ENCODE data around the gene DUSP12. TPM values are rescaled to one million over a fixed set of nuclear protein-coding genes. Genes with fewer than 3 reads are reported as not detected.
A peak's percentile ranks its signal among the peaks of the same experiment; 100 is the strongest.

DUSP12 gene, protein sequence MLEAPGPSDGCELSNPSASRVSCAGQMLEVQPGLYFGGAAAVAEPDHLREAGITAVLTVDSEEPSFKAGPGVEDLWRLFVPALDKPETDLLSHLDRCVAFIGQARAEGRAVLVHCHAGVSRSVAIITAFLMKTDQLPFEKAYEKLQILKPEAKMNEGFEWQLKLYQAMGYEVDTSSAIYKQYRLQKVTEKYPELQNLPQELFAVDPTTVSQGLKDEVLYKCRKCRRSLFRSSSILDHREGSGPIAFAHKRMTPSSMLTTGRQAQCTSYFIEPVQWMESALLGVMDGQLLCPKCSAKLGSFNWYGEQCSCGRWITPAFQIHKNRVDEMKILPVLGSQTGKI
- 26.8 and 28.3 TPM in 2 replicates for total RNA-seq
- 25.7 and 31.6 TPM in 2 replicates for polyA plus RNA-seq
- polyA plus RNA-seq (2011; cell fraction: cytosol; rRNA removed), result 35.8 and 36.6 TPM in 2 replicates
- polyA plus RNA-seq (2011; cell fraction: nucleus; rRNA removed), result 26.5 and 34.8 TPM in 2 replicates
- 20.4 and 29.2 TPM in 2 replicates for polyA plus RNA-seq (2012)
- polyA minus RNA-seq, result 13.9 and 17.8 TPM in 2 replicates
- 26.5 TPM for polyA minus RNA-seq (2011; cell fraction: cytosol; rRNA and poly(A)+ RNA removed)
- 18.2 and 20.1 TPM in 2 replicates for polyA minus RNA-seq (2011; cell fraction: nucleus; rRNA and poly(A)+ RNA removed)
- percentile 93 among the genes with signal in this experiment for Bru-seq, nascent RNA
- percentile 83 among the genes with signal in this experiment for BruChase-seq, experiment 1, labeled RNA remaining after a 6-hour chase
- percentile 95 among the genes with signal in this experiment for BruChase-seq, experiment 2, labeled RNA remaining after a 2-hour chase
- long read RNA-seq, transcript DUSP12-201 (6 exons, 1,270 nt), result major isoform, 60 of 84 reads
- long read RNA-seq, partial matches to known transcripts, result 2 of 84 reads
- long read RNA-seq, other reads (novel, unspliced or antisense), result 22 of 84 reads

GRCh38 chr1:161749509-161750407, at the start of gene DUSP12:
Gene DUSP12, plus strand, starts transcription at chr1:161749786. Its CDS starts 16 bp downstream, at chr1:161749802.
- H4K20me1 ChIP-seq (replicated peaks; ENCODE audit: control insufficient read depth, extremely low read depth, insufficient read depth, low read length), result no peaks in the 10 kb centered on the region
- peak within 1 kb of the TSS; percentile 77 for H3K27ac ChIP-seq (ENCODE audit: insufficient read depth, low read depth, low read length)
- H3K4me1 ChIP-seq (ENCODE audit: control insufficient read depth, extremely low read depth, insufficient read depth, low read length), result peaks cover 12% of the 10 kb centered on the region
- peaks cover 9 to 11% of the 10 kb centered on the region in 2 experiments for H3K36me3 ChIP-seq (ENCODE audit: control insufficient read depth in 2 of 2, extremely low read depth in 1 of 2, insufficient read depth in 2 of 2, low read length in 2 of 2)
- H3K4me3 ChIP-seq (replicated peaks in 1 of 3; ENCODE audit: insufficient read depth in 1 of 3, low read depth in 1 of 3, low read length in 3 of 3), result peak within 1 kb of the TSS; percentile 43 to 77 (median 70)
- intact Hi-C loops (cut with micrococcal nuclease), result loop anchor here (2.0 to 10.0 kb wide), 2 partner anchors 17 to 185 kb away; partner anchors contain the start of gene ATF6
- peaks cover 0 to 2% of the 10 kb centered on the region in 2 experiments for H3K27me3 ChIP-seq (ENCODE audit: control insufficient read depth in 2 of 2, insufficient read depth in 2 of 2, low read length in 2 of 2)
- POLR2A ChIA-PET, result interaction anchor here (1.2 kb wide), 1 partner anchor 12 kb away, joined by 3 read pairs; no protein-coding TSS in a partner anchor
- BruUV-seq (replicated peaks), result TSS peak; percentile 63
- DNase-seq (ENCODE audit: low read depth, low spot score) (peak; percentile 96), FAIRE-seq (peak; percentile 85)
- H3K9me3 ChIP-seq (replicated peaks; ENCODE audit: control insufficient read depth, insufficient read depth, low read length), result no peaks in the 10 kb centered on the region
- CTCF ChIA-PET, result interaction anchor here (0.6 to 1.7 kb wide), 13 partner anchors 9 to 288 kb away, joined by 3 to 25 read pairs (median 5); partner anchors contain the start of gene OLFML2B
- H3K4me2 ChIP-seq (ENCODE audit: insufficient read depth, low read length), result peak within 1 kb of the TSS; percentile 77
- no peaks in the 10 kb centered on the region for H3K9me1 ChIP-seq (replicated peaks; ENCODE audit: control insufficient read depth, extremely low read depth, insufficient read depth, low read length)
- peaks cover 17% of the 10 kb centered on the region for H3K79me2 ChIP-seq (ENCODE audit: control insufficient read depth, insufficient read depth, low read length)
- peak within 1 kb of the TSS; percentile 85 for H3K9ac ChIP-seq (replicated peaks; ENCODE audit: extremely low read depth, insufficient read depth, low read length)
- H2AFZ ChIP-seq (ENCODE audit: low read depth, low read length), result peak within 1 kb of the TSS; percentile 74
- dilution Hi-C loops (cut with MboI; ENCODE audit: extremely low pct_ligation_motif_present, low sequenced_read_pairs), result no loop called here
- peak; percentile 20 for TF ChIP-seq MYC (IDR thresholded peaks at IDR 0.05; ENCODE audit: low read depth, low read length)
- TF ChIP-seq EZH2 (IDR thresholded peaks at IDR 0.05; ENCODE audit: borderline replicate concordance, low read depth, low read length, severe bottlenecking), result no peak
- TF ChIP-seq FOS (IDR thresholded peaks at IDR 0.05; ENCODE audit: borderline replicate concordance, insufficient read depth, low read length), result no peak
- peak; percentile 70 for TF ChIP-seq POLR2AphosphoS5 (IDR thresholded peaks at IDR 0.05; ENCODE audit: insufficient read depth, low read depth, low read length)
- TF ChIP-seq POLR2A (IDR thresholded peaks at IDR 0.05; ENCODE audit: low read depth, low read length), result peak; percentile 92
- no peak for TF ChIP-seq JUN (IDR thresholded peaks at IDR 0.05; ENCODE audit: borderline replicate concordance, insufficient read depth, insufficient read length, low read depth)
- TF ChIP-seq, protein P1, sequence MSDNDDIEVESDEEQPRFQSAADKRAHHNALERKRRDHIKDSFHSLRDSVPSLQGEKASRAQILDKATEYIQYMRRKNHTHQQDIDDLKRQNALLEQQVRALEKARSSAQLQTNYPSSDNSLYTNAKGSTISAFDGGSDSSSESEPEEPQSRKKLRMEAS (IDR thresholded peaks at IDR 0.05; ENCODE audit: insufficient read depth, insufficient read length), result peak; percentile 45

All from endothelial cell of umbilical vein (primary cell).